Measurements from ENCODE around the gene TAL2.

The TAL2 gene

GRCh38 chr9:105710638-105711037, 48.4 kb downstream of the TAL2 start:
- no peaks in the 10 kb centered on the region for H3K9me3 ChIP-seq (ENCODE audit: insufficient read depth, low read depth, low read length)
- no peaks in the 10 kb centered on the region for H3K36me3 ChIP-seq (ENCODE audit: insufficient read depth, low read length)
- no peaks in the 10 kb centered on the region for H3K4me1 ChIP-seq (ENCODE audit: insufficient read depth, low read length)
- no peaks in the 10 kb centered on the region for H3K27me3 ChIP-seq (ENCODE audit: insufficient read depth, low read length)
- WGBS = 98% methylated on average over 13 of the region's 13 CpGs
- H3K4me3 ChIP-seq (ENCODE audit: low read length) = no peak overlapping the region
- no peak overlapping the region for H3K27ac ChIP-seq (ENCODE audit: low read depth, low read length)
- H3K9ac ChIP-seq (ENCODE audit: low read depth, low read length) = no peak overlapping the region

- no peaks in the 10 kb centered on the region for H3K27me3 ChIP-seq (ENCODE audit: insufficient read depth, low read length)
- WGBS = 91% methylated on average over 7 of the region's 7 CpGs
- no peaks in the 10 kb centered on the region for H3K4me1 ChIP-seq (ENCODE audit: insufficient read depth, low read length)
- H3K27ac ChIP-seq (ENCODE audit: low read depth, low read length) = no peak overlapping the region
- H3K36me3 ChIP-seq (ENCODE audit: insufficient read depth, low read length) = no peaks in the 10 kb centered on the region
- no peaks in the 10 kb centered on the region for H3K9me3 ChIP-seq (ENCODE audit: insufficient read depth, low read depth, low read length)
- no peak overlapping the region for H3K9ac ChIP-seq (ENCODE audit: low read depth, low read length)
- no peak overlapping the region for H3K4me3 ChIP-seq (ENCODE audit: low read length)
Observed at GRCh38 chr9:105711867-105712266, 49.6 kb downstream of the TAL2 start.

- WGBS = no CpG with 5 or more reads among the region's 1 CpG
- H3K36me3 ChIP-seq (ENCODE audit: insufficient read depth, low read length) = no peaks in the 10 kb centered on the region
- no peak overlapping the region for H3K27ac ChIP-seq (ENCODE audit: low read depth, low read length)
- H3K9ac ChIP-seq (ENCODE audit: low read depth, low read length) = no peak overlapping the region
- H3K9me3 ChIP-seq (ENCODE audit: insufficient read depth, low read depth, low read length) = no peaks in the 10 kb centered on the region
- H3K4me3 ChIP-seq (ENCODE audit: low read length) = no peak overlapping the region
- H3K27me3 ChIP-seq (ENCODE audit: insufficient read depth, low read length) = no peaks in the 10 kb centered on the region
- H3K4me1 ChIP-seq (ENCODE audit: insufficient read depth, low read length) = no peaks in the 10 kb centered on the region
Observed at GRCh38 chr9:105712297-105712696, 50.0 kb downstream of the TAL2 start.
